ENCODE results near the gene KLHL1.

GRCh38 chr13:70023516-70023915, 84.7 kb downstream of the KLHL1 start:
- TF ChIP-seq TFDP2 (CRISPR knock-in tag; IDR thresholded peaks at IDR 0.05) (no peak), CTCF (CRISPR knock-in tag; IDR thresholded peaks at IDR 0.05) (no peak), ARHGAP35 (CRISPR knock-in tag; IDR thresholded peaks at IDR 0.05; ENCODE audit: borderline replicate concordance) (no peak), KDM5A (IDR thresholded peaks at IDR 0.05; ENCODE audit: borderline replicate concordance, low read length) (no peak), ZNF225 (CRISPR knock-in tag; IDR thresholded peaks at IDR 0.05) (no peak), RFXAP (CRISPR knock-in tag; IDR thresholded peaks at IDR 0.05; ENCODE audit: borderline replicate concordance) (no peak), NCOA2 (CRISPR knock-in tag; IDR thresholded peaks at IDR 0.05) (no peak), ZNF639 (CRISPR knock-in tag; conservative IDR thresholded peaks at IDR 0.05) (no peak), FOXP1 (IDR thresholded peaks at IDR 0.05) (no peak), FOXP1 (CRISPR knock-in tag; IDR thresholded peaks at IDR 0.05) (no peak), ZNF558 (CRISPR knock-in tag; IDR thresholded peaks at IDR 0.05; ENCODE audit: borderline replicate concordance) (no peak), POLR2A (IDR thresholded peaks at IDR 0.05; ENCODE audit: insufficient read depth in 1 of 2, low read depth in 2 of 2, low read length in 2 of 2) (no peak), YY1 (IDR thresholded peaks at IDR 0.05; ENCODE audit: insufficient read depth, insufficient replicate concordance, low read depth, low read length) (no peak), EP300 (IDR thresholded peaks at IDR 0.05; ENCODE audit: low read depth in 2 of 2, low read length in 2 of 2) (no peak), EP300 (CRISPR knock-in tag; IDR thresholded peaks at IDR 0.05; ENCODE audit: borderline replicate concordance) (no peak), ZSCAN25 (CRISPR knock-in tag; IDR thresholded peaks at IDR 0.05) (no peak)
